ENCODE measurements around the gene RELN.

- TF ChIP-seq MAX (IDR thresholded peaks at IDR 0.05; ENCODE audit: low read depth, low read length) (no peak), ELK1 (IDR thresholded peaks at IDR 0.05; ENCODE audit: low read depth, low read length) (no peak), RAD21 (IDR thresholded peaks at IDR 0.05; ENCODE audit: insufficient read depth, low read depth, low read length) (no peak), ATF7 (IDR thresholded peaks at IDR 0.05; ENCODE audit: low read depth) (no peak), PRDM15 (CRISPR knock-in tag; IDR thresholded peaks at IDR 0.05) (no peak), EP300 (IDR thresholded peaks at IDR 0.05; ENCODE audit: borderline replicate concordance in 1 of 2, control insufficient read depth in 1 of 2, low read depth in 2 of 2, low read length in 2 of 2) (no peak), MYC (IDR thresholded peaks at IDR 0.05; ENCODE audit: insufficient read depth, insufficient read length, insufficient replicate concordance, low read length, severe bottlenecking) (no peak), POLR2A (IDR thresholded peaks at IDR 0.05; ENCODE audit: low read depth, low read length) (no peak), CTCF (IDR thresholded peaks at IDR 0.05 in 2 of 3, conservative IDR thresholded peaks at IDR 0.05 in 1 of 3; ENCODE audit: control insufficient read depth in 2 of 3, extremely low read depth in 1 of 3, insufficient read depth in 1 of 3, low read depth in 3 of 3, low read length in 3 of 3) (no peak)
Measured at GRCh38 chr7:103862302-103863035, 127.0 kb downstream of the RELN start.

Data from GM12878 (cell line).